GM21367 (cell line): Measurements from ENCODE around the gene NEDD9.

Source experiments
- ATAC-seq: cut with Tn5 transposase; IDR thresholded peaks from one replicate; pipeline ENCODE4 v1.9.1; 2021; ENCODE audit not compliant: unreplicated experiment

The NEDD9 gene

GRCh38 chr6:11149551-11149950 lies 82.9 kb downstream of the NEDD9 start:
- ATAC-seq: no peak

- no peak for ATAC-seq
Observed at GRCh38 chr6:11146117-11146826, 86.2 kb downstream of the NEDD9 start.

DNA sequence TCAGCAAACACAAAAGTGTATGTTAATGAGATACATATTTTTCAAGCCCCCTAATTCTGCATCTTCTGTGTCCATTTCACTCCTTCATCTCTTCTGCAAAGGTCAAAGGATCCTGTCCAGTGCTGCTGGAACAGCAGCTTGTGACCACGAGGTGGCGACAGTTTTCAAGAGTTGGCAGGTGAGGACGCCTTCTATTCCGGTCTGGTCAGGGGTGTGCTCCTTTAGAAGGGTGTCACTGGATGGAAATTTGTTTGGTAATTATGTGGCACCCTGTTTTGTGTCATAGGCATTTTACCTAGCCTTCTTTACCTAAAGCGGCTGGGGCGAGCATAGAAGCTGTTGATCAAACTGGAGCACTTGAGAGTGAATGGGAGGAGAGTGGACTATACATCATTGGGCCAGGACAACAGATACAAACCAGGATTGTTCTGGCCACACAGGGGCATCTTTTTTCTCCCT lies 88.0 kb downstream of the NEDD9 start:
- peak; percentile 79 for ATAC-seq

DNA sequence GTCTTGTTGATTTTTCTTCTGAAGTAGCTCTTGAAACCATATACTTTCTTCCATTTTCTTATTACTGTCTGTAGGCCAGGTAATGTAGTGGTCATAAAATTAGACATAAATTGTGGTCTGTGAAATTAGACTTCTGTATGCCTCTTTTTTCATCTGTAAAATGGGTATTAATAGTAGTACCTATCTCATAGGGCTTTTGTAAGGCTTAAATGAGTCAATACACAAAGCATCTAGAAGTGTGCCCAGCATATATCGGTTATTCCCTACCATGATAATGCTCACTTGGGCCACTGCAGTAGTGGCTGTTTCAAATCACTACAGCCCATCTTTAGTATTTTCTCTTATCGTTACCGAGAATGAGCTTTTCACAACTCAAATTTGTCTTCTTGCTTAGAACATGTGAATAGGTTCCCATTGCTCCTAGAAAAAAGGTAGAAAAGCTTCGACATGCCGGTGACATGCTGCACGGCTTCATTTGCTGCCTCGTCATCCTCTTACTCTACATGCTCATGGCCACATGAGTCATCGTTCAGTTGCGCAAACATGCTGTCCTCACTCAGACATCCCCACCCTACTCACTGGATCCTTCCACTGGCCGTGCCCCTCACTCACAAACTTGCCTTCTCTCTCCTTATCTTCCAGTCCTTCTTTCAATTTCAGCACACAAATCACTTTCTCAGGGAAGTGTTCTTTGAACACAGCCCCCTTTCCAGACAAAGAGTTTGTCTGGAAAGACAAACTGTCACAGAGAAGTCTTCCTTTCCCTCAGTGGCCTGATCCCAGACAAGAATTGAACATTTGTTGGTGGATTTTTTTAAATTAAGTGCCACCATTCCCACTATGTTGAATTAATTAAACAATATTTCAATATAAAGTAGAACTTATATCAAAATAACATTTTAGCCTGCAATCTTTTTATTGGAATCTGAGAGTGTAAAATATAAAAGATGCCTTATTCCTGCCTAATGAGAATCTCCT lies 88.8 kb downstream of the NEDD9 start:
- ATAC-seq: no peak

GRCh38 chr6:11142296-11143027 lies 90.0 kb downstream of the NEDD9 start:
- no peak for ATAC-seq

GRCh38 chr6:11141295-11141694 lies 91.2 kb downstream of the NEDD9 start:
- no peak for ATAC-seq

DNA sequence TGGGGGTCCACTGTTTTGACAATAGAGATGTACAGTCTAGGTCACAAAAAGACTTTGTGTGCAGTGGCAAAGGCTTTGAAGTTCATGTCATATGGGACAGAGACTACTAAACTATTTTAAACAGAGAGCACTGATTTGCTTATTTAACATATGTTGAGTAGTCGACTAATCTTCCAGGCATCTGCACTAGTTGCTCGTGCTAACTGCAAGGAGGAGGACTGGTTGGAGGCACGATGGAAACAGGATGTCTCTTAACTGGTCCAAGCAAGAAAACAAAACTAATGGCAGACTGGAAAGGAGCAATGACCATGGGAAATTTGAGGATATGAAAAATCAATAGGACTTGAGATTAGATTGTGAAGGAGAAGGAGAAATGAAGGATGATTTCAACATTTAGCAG lies 92.4 kb downstream of the NEDD9 start:
- ATAC-seq: no peak

- no peak for ATAC-seq
Observed at GRCh38 chr6:11139051-11139960, 93.2 kb downstream of the NEDD9 start.

DNA sequence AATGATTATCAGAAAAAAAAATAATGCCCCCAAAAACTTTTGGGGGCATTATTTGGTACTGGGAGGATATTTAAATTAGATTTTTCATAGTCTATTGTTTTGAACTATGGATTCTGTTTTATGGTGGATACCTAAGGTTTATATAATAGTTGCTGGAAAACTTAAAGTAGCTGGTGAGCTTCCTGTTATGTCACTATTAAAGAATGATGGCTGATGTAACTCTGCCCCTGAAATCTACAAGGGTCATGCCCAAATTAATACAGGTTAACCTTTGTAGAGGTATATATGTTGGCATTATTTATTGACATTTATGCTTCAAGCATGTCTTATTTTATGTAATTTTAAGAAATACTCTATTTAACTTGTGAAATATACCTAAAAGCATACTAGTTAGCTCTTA lies 95.7 kb downstream of the NEDD9 start:
- no peak for ATAC-seq
